WTC11 (cell line): ENCODE data around the gene REC8. TPM values are rescaled to one million over a fixed set of nuclear protein-coding genes. Genes with fewer than 3 reads are reported as not detected.

Experiments
- CREB1 ChIP-seq: sonication (generic); formaldehyde crosslinking; IDR thresholded peaks from 2 replicates; pipeline ENCODE4 v1.8.0; 2023; ENCODE audit warnings: mild to moderate bottlenecking, missing genetic modification reagents
- HMGA2 ChIP-seq: fragments of 250-450 bp; sonication (Bioruptor Pico); IDR thresholded peaks from 2 replicates; pipeline ENCODE4 v1.4.0; 2021; ENCODE audit warnings: mild to moderate bottlenecking, moderate library complexity
- IRF2 ChIP-seq: sonication (generic); formaldehyde crosslinking; IDR thresholded peaks from 2 replicates; pipeline ENCODE4 v1.8.0; 2022; ENCODE audit warnings: low read depth, missing genetic modification reagents, borderline replicate concordance
- JUN ChIP-seq: sonication (generic); formaldehyde crosslinking; IDR thresholded peaks from 2 replicates; pipeline ENCODE4 v1.8.0; 2023; ENCODE audit warnings: mild to moderate bottlenecking, missing genetic modification reagents
- NFE2L1 ChIP-seq: sonication (generic); formaldehyde crosslinking; IDR thresholded peaks from 2 replicates; pipeline ENCODE4 v1.8.1; 2023; ENCODE audit warnings: missing genetic modification reagents
- NFYB ChIP-seq: sonication (generic); formaldehyde crosslinking; conservative IDR thresholded peaks from 2 replicates; pipeline ENCODE4 v1.8.0; 2022; ENCODE audit warnings: low read depth, missing genetic modification reagents
- OVOL2 ChIP-seq: fragments of 250-450 bp; sonication (Bioruptor Pico); IDR thresholded peaks from 2 replicates; pipeline ENCODE4 v1.9.0; 2021; ENCODE audit warnings: mild to moderate bottlenecking, borderline replicate concordance
- PRRX2 ChIP-seq: fragments of 250-450 bp; sonication (Bioruptor Pico); IDR thresholded peaks from 2 replicates; pipeline ENCODE4 v1.8.0; 2021; ENCODE audit warnings: mild to moderate bottlenecking
- RORB ChIP-seq: fragments of 250-450 bp; sonication (Bioruptor Pico); IDR thresholded peaks from 2 replicates; pipeline ENCODE4 v1.9.0; 2021; ENCODE audit warnings: mild to moderate bottlenecking
- SMAD3 ChIP-seq: sonication (generic); formaldehyde crosslinking; IDR thresholded peaks from 2 replicates; pipeline ENCODE4 v1.8.0; 2022; ENCODE audit warnings: missing genetic modification reagents, mild to moderate bottlenecking, borderline replicate concordance
- TEAD4 ChIP-seq: sonication (generic); formaldehyde crosslinking; IDR thresholded peaks from 2 replicates; pipeline ENCODE4 v1.8.0; 2022; ENCODE audit warnings: mild to moderate bottlenecking, missing genetic modification reagents
- ZNF121 ChIP-seq: sonication (generic); formaldehyde crosslinking; IDR thresholded peaks from 2 replicates; pipeline ENCODE4 v1.8.0; 2023; ENCODE audit warnings: missing genetic modification reagents
- ZNF219 ChIP-seq: sonication (generic); formaldehyde crosslinking; IDR thresholded peaks from 2 replicates; pipeline ENCODE4 v1.8.0; 2023; ENCODE audit warnings: missing genetic modification reagents, mild to moderate bottlenecking, borderline replicate concordance
- ZNF423 ChIP-seq: fragments of 250-450 bp; sonication (Bioruptor Pico); IDR thresholded peaks from 2 replicates; pipeline ENCODE4 v2.1.2; 2022; ENCODE audit warnings: mild to moderate bottlenecking, moderate library complexity
- total RNA-seq: library from RNA; stranded (reverse); gene quantifications from 3 replicates; pipeline ENCODE4 v1.2.3, GENCODE V29; 2021
- TF ChIP-seq, protein P1 (sequence below): sonication (generic); formaldehyde crosslinking; IDR thresholded peaks from 2 replicates; pipeline ENCODE4 v1.8.1; 2023; ENCODE audit warnings: mild to moderate bottlenecking, missing genetic modification reagents, moderate library complexity
- TF ChIP-seq, protein P2 (sequence below): sonication (generic); formaldehyde crosslinking; conservative IDR thresholded peaks from 2 replicates; pipeline ENCODE4 v1.8.1; 2022; ENCODE audit warnings: mild to moderate bottlenecking, missing genetic modification reagents
- TF ChIP-seq, protein P3 (sequence below): fragments of 250-450 bp; sonication (Bioruptor Pico); IDR thresholded peaks from 2 replicates; pipeline ENCODE4 v1.8.0; 2021; ENCODE audit warnings: mild to moderate bottlenecking
- TF ChIP-seq, protein P4 (sequence below): sonication (generic); formaldehyde crosslinking; IDR thresholded peaks from 2 replicates; pipeline ENCODE4 v1.8.1; 2023; ENCODE audit warnings: mild to moderate bottlenecking, missing genetic modification reagents, moderate library complexity
- TF ChIP-seq, protein P5 (sequence below): sonication (generic); formaldehyde crosslinking; IDR thresholded peaks from 2 replicates; pipeline ENCODE4 v1.8.1; 2023; ENCODE audit warnings: mild to moderate bottlenecking, missing genetic modification reagents, borderline replicate concordance
- TF ChIP-seq, protein P6 (sequence below): sonication (generic); formaldehyde crosslinking; IDR thresholded peaks from 2 replicates; pipeline ENCODE4 v1.8.1; 2023; ENCODE audit warnings: mild to moderate bottlenecking, missing genetic modification reagents
- TF ChIP-seq, protein P7 (sequence below): sonication (generic); formaldehyde crosslinking; IDR thresholded peaks from 2 replicates; pipeline ENCODE4 v1.8.0; 2023; ENCODE audit warnings: missing genetic modification reagents
- TF ChIP-seq, protein P8 (sequence below): sonication (generic); formaldehyde crosslinking; IDR thresholded peaks from 2 replicates; pipeline ENCODE4 v1.8.0; 2022; ENCODE audit warnings: mild to moderate bottlenecking, missing genetic modification reagents
- TF ChIP-seq, protein P9 (sequence below): sonication (generic); formaldehyde crosslinking; IDR thresholded peaks from 2 replicates; pipeline ENCODE4 v1.8.1; 2023; ENCODE audit warnings: mild to moderate bottlenecking, moderate library complexity, missing genetic modification reagents

The REC8 gene
- total RNA-seq, 1 experiment from 2014 or later, result 32.2 TPM

DNA sequence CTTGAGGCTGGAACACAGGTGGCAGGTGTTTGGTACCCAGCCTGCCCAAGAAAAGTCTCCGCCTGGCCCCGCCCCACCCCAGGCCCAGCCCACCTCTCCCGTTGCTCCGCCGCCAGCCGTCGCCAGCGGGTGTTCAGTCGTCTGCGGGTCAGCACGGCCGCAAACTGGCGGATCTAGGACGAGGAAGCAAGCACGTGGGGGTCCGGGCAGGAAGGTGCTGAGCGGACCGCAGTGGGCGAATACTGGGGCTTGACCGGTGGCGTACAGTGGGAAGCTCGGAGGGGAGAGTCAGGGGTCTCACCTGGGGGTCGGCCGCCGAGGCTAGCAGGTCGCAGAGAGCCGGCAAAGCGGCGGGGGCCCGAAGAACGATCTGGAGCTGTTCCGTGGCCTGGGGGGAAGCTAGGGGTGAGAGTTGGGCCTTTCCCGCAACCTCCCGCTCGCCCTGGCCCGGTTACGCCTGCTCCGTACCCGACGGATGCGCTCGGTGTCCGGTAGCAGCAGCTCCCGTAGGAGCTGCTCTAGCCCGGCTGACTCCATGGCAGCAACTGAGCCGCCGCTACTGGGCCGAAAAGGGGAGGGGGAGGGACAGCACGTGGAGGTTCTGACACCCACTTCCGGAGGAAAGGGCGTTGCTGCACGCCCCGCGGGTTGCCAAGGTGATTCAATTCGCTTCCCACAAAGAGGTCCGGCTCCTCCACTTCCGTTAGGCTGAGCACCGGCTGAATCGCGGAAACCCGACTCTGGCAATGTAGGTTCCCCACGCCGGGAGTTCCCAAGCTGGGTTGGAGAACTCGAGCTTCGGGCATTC lies 16.6 kb downstream of the REC8 start, which contains the start of gene IPO4 (continued):
- TF ChIP-seq OVOL2 (CRISPR knock-in tag), result no peak
- no peak for TF ChIP-seq CREB1 (CRISPR knock-in tag)
- peak; percentile 82; the same call in 1 of the 2 replicates for TF ChIP-seq SMAD3
- no peak for TF ChIP-seq TEAD4
- TF ChIP-seq, protein P1, sequence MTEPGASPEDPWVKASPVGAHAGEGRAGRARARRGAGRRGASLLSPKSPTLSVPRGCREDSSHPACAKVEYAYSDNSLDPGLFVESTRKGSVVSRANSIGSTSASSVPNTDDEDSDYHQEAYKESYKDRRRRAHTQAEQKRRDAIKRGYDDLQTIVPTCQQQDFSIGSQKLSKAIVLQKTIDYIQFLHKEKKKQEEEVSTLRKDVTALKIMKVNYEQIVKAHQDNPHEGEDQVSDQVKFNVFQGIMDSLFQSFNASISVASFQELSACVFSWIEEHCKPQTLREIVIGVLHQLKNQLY, result no peak
- TF ChIP-seq, protein P2, sequence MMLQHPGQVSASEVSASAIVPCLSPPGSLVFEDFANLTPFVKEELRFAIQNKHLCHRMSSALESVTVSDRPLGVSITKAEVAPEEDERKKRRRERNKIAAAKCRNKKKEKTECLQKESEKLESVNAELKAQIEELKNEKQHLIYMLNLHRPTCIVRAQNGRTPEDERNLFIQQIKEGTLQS (CRISPR knock-in tag), result no peak
- TF ChIP-seq PRRX2, result 0 out of 2 replicates have a peak, but pooled peaks have one; percentile 39
- no peak for TF ChIP-seq ZNF121 (CRISPR knock-in tag)
- TF ChIP-seq HMGA2 (CRISPR knock-in tag), result no peak
- no peak for TF ChIP-seq RORB
- TF ChIP-seq, protein P3, sequence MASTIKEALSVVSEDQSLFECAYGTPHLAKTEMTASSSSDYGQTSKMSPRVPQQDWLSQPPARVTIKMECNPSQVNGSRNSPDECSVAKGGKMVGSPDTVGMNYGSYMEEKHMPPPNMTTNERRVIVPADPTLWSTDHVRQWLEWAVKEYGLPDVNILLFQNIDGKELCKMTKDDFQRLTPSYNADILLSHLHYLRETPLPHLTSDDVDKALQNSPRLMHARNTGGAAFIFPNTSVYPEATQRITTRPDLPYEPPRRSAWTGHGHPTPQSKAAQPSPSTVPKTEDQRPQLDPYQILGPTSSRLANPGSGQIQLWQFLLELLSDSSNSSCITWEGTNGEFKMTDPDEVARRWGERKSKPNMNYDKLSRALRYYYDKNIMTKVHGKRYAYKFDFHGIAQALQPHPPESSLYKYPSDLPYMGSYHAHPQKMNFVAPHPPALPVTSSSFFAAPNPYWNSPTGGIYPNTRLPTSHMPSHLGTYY (CRISPR knock-in tag), result no peak
- no peak for TF ChIP-seq IRF2 (CRISPR knock-in tag)
- TF ChIP-seq, protein P4, sequence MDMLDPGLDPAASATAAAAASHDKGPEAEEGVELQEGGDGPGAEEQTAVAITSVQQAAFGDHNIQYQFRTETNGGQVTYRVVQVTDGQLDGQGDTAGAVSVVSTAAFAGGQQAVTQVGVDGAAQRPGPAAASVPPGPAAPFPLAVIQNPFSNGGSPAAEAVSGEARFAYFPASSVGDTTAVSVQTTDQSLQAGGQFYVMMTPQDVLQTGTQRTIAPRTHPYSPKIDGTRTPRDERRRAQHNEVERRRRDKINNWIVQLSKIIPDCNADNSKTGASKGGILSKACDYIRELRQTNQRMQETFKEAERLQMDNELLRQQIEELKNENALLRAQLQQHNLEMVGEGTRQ (CRISPR knock-in tag), result peak; percentile 86
- no peak for TF ChIP-seq NFYB (CRISPR knock-in tag)
- TF ChIP-seq NFE2L1, result peak; percentile 64; the same call in 1 of the 2 replicates
- peak; percentile 33; the same call in 1 of the 2 replicates for TF ChIP-seq ZNF219 (CRISPR knock-in tag)
- TF ChIP-seq, protein P5, sequence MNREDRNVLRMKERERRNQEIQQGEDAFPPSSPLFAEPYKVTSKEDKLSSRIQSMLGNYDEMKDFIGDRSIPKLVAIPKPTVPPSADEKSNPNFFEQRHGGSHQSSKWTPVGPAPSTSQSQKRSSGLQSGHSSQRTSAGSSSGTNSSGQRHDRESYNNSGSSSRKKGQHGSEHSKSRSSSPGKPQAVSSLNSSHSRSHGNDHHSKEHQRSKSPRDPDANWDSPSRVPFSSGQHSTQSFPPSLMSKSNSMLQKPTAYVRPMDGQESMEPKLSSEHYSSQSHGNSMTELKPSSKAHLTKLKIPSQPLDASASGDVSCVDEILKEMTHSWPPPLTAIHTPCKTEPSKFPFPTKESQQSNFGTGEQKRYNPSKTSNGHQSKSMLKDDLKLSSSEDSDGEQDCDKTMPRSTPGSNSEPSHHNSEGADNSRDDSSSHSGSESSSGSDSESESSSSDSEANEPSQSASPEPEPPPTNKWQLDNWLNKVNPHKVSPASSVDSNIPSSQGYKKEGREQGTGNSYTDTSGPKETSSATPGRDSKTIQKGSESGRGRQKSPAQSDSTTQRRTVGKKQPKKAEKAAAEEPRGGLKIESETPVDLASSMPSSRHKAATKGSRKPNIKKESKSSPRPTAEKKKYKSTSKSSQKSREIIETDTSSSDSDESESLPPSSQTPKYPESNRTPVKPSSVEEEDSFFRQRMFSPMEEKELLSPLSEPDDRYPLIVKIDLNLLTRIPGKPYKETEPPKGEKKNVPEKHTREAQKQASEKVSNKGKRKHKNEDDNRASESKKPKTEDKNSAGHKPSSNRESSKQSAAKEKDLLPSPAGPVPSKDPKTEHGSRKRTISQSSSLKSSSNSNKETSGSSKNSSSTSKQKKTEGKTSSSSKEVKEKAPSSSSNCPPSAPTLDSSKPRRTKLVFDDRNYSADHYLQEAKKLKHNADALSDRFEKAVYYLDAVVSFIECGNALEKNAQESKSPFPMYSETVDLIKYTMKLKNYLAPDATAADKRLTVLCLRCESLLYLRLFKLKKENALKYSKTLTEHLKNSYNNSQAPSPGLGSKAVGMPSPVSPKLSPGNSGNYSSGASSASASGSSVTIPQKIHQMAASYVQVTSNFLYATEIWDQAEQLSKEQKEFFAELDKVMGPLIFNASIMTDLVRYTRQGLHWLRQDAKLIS (CRISPR knock-in tag), result peak; percentile 61; the same call in 1 of the 2 replicates
- TF ChIP-seq, protein P6, sequence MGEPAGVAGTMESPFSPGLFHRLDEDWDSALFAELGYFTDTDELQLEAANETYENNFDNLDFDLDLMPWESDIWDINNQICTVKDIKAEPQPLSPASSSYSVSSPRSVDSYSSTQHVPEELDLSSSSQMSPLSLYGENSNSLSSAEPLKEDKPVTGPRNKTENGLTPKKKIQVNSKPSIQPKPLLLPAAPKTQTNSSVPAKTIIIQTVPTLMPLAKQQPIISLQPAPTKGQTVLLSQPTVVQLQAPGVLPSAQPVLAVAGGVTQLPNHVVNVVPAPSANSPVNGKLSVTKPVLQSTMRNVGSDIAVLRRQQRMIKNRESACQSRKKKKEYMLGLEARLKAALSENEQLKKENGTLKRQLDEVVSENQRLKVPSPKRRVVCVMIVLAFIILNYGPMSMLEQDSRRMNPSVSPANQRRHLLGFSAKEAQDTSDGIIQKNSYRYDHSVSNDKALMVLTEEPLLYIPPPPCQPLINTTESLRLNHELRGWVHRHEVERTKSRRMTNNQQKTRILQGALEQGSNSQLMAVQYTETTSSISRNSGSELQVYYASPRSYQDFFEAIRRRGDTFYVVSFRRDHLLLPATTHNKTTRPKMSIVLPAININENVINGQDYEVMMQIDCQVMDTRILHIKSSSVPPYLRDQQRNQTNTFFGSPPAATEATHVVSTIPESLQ (CRISPR knock-in tag), result no peak
- no peak for TF ChIP-seq ZNF423 (CRISPR knock-in tag)
- TF ChIP-seq, protein P7, sequence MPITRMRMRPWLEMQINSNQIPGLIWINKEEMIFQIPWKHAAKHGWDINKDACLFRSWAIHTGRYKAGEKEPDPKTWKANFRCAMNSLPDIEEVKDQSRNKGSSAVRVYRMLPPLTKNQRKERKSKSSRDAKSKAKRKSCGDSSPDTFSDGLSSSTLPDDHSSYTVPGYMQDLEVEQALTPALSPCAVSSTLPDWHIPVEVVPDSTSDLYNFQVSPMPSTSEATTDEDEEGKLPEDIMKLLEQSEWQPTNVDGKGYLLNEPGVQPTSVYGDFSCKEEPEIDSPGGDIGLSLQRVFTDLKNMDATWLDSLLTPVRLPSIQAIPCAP (CRISPR knock-in tag), result no peak; the same call in 1 of the 2 replicates
- TF ChIP-seq, protein P8, sequence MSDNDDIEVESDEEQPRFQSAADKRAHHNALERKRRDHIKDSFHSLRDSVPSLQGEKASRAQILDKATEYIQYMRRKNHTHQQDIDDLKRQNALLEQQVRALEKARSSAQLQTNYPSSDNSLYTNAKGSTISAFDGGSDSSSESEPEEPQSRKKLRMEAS (CRISPR knock-in tag), result peak; percentile 97
- TF ChIP-seq, protein P9, sequence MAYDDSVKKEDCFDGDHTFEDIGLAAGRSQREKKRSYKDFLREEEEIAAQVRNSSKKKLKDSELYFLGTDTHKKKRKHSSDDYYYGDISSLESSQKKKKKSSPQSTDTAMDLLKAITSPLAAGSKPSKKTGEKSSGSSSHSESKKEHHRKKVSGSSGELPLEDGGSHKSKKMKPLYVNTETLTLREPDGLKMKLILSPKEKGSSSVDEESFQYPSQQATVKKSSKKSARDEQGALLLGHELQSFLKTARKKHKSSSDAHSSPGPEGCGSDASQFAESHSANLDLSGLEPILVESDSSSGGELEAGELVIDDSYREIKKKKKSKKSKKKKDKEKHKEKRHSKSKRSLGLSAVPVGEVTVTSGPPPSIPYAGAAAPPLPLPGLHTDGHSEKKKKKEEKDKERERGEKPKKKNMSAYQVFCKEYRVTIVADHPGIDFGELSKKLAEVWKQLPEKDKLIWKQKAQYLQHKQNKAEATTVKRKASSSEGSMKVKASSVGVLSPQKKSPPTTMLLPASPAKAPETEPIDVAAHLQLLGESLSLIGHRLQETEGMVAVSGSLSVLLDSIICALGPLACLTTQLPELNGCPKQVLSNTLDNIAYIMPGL (CRISPR knock-in tag), result peak; percentile 50; the same call in 1 of the 2 replicates
- TF ChIP-seq JUN, result no peak; the same call in 1 of the 2 replicates
